ENCODE measurements around the gene CEND1.

DNA sequence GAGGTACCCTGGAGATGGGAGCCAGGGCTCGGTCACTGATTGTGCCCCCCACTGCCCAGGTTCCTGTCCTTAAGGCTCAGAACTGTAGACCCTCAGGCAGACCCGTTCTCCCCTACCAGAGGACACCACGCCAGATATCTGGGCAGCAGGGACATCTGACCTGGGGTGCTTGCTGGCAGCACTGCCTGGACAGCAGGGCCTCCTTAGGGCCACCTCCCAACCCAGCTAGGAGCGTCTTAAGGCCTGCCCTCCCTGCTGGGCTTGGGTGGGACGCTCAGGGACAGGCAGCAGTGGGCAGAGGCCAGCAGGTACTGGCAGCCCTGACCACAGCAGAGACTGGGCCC is 49.4 kb upstream of the CEND1 start:
- no peak for TF ChIP-seq ZNF274 (IDR thresholded peaks at IDR 0.05; ENCODE audit: low read depth, low read length)
- TF ChIP-seq YY1 (IDR thresholded peaks at IDR 0.05; ENCODE audit: insufficient read depth, insufficient read length), result no peak
- no peak for TF ChIP-seq SUZ12 (IDR thresholded peaks at IDR 0.05; ENCODE audit: extremely low read depth, insufficient read depth, insufficient read length)

All from NT2/D1 (cell line).